ENCODE results near the gene ZNF8. TPM values are rescaled to one million over a fixed set of nuclear protein-coding genes. Genes with fewer than 3 reads are reported as not detected.

The ZNF8 gene
- total and polyA plus RNA-seq, 11 donors = 2.6 to 7.8 (median 5.2) TPM

DNA sequence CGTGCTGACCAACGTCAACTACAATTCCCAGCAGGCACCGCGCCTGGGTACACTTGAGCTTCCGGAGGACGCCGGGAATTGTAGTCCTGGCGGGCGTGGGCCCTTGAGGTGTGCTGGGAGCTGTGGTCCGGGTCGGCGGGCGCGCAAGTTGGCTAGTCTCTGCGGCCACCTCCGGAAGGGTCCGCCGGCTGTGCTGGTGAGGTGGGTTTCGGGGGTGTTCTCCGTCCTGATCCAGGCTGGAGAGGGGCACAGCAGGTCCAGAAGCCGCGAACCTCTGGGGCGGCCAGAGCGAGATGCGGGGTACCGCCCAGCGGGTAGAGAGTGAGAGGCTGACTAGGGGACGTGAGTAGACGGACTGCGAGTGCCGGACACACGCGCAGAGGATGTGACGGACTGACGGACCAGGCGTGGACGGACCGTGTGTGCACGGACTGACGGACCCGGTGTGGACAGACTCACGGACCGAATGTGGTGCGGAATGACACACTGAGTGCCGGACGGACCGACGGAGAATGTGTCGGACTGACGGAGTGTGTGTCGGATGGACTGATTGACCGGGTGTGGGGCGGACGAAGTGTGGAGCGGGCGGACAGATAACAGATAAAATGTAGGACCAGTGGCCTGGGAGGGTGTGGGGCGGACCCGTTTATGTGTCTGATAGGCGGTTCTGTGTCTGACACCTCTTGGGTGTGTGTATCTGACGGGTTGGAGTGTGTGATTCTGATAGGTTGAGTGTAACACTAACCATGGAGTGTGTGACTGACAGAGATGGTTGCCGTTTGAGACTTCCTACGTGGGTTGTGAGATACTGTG is 48.4 kb downstream of the ZNF8 start, which contains the start of gene ZSCAN22:
Gene ZSCAN22, plus strand, starts transcription at position 81 of the 813 bp plus-strand sequence. CDS start 7,809 bp downstream, outside the sequence.
- Histone ChIP-seq H3K27me3 (no peaks in the 10 kb centered on the region), H3K27ac (peak within 1 kb of the TSS; percentile 81 to 99 (median 96)), H3K9me3 (no peaks in the 10 kb centered on the region), H3K4me1 (peaks cover 5 to 38% (median 17%) of the 10 kb centered on the region in 12 donors), H3K36me3 (peaks cover 0 to 3% (median 0%) of the 10 kb centered on the region in 9 donors), H3K4me3 (peak within 1 kb of the TSS; percentile 44 to 98 (median 82))
- ATAC-seq (peak; percentile 97 to 98 (median 98)), DNase-seq (peak; percentile 97 to 99 (median 98))
- intact Hi-C loops (cut with DNase I) = loop anchor here in 5 of 10 donors (1.0 to 5.0 kb wide), 5 partner anchors 35 to 60 kb away; partner anchors contain the start of genes ZNF497 (in 3 of the 5), ZNF837 (in 2 of the 5) and RPS5 (in 1 of the 5)
- WGBS, 4 donors = 0 to 1% (median 1%) methylated on average over 35 to 62 of the region's 62 CpGs
- TF ChIP-seq, protein P1, sequence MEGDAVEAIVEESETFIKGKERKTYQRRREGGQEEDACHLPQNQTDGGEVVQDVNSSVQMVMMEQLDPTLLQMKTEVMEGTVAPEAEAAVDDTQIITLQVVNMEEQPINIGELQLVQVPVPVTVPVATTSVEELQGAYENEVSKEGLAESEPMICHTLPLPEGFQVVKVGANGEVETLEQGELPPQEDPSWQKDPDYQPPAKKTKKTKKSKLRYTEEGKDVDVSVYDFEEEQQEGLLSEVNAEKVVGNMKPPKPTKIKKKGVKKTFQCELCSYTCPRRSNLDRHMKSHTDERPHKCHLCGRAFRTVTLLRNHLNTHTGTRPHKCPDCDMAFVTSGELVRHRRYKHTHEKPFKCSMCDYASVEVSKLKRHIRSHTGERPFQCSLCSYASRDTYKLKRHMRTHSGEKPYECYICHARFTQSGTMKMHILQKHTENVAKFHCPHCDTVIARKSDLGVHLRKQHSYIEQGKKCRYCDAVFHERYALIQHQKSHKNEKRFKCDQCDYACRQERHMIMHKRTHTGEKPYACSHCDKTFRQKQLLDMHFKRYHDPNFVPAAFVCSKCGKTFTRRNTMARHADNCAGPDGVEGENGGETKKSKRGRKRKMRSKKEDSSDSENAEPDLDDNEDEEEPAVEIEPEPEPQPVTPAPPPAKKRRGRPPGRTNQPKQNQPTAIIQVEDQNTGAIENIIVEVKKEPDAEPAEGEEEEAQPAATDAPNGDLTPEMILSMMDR (IDR thresholded peaks at IDR 0.05) = peak in 1 of 12 donors; percentile 8
- TF ChIP-seq POLR2A (IDR thresholded peaks at IDR 0.05) = peak in 1 of 2 donors; percentile 54

DNA sequence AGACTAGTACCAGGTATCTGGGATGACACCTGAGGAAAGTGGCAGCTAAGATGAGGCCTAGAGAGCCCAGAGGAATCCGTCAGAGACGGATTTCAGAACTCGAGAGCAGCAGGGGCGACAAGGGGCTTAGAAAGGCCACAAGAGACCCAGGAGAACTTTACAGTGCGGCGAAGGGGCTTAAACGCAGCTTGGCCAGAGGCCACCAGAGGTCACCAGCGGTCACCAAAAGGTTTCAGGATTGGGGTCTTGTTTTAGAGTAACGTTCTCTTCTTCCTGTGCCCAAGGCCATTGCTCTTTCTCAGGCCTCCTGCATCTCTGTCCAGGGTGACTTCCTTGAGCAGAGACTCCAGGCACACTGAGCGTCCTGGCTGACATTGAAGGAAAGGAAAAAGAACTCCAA is 50.2 kb downstream of the ZNF8 start:
- Histone ChIP-seq H3K4me1 (peaks cover 5 to 38% (median 17%) of the 10 kb centered on the region in 12 donors), H3K9me3 (no peaks in the 10 kb centered on the region), H3K4me3 (no peak overlapping the region), H3K27ac (no peak overlapping the region), H3K27me3 (no peaks in the 10 kb centered on the region), H3K36me3 (no peaks in the 10 kb centered on the region)
- ATAC-seq (no peak), DNase-seq (no peak)
- TF ChIP-seq POLR2A (IDR thresholded peaks at IDR 0.05) = no peak
- TF ChIP-seq, protein P1 (IDR thresholded peaks at IDR 0.05) = no peak
- 56 to 69% (median 61%) methylated on average over 10 of the region's 10 CpGs for WGBS, 4 donors
- intact Hi-C loops (cut with DNase I) = loop anchor here in 5 of 10 donors (2.0 to 5.0 kb wide), 3 partner anchors 33 to 53 kb away; partner anchors contain the start of genes ZNF497 (in 4 of the 5) and ZNF837 (in 1 of the 5)

DNA sequence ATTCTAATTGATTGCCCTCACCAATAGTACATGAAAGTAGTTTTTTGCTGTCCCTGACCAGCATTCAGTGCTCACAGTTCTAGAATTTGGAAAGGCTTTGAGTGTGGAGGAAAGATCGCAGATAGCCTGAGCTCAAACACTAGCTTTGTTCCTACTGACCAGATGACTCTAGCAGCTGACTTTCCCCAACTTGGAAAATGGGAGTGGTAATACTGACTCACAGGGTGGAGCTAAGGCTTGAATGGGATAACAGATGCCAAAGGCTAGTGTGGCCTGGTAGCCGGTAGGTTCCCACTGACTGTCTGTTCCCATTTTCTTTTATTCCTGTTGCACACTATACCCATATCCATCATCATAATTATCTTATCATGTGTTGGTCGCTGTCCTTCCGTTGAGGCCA is 51.7 kb downstream of the ZNF8 start:
- Histone ChIP-seq H3K9me3 (no peaks in the 10 kb centered on the region), H3K27ac (no peak overlapping the region), H3K4me1 (peaks cover 5 to 35% (median 17%) of the 10 kb centered on the region in 12 donors), H3K27me3 (no peaks in the 10 kb centered on the region), H3K4me3 (no peak overlapping the region), H3K36me3 (peaks cover 0 to 12% (median 8%) of the 10 kb centered on the region in 9 donors)
- no peak for DNase-seq
- ATAC-seq = no peak
- TF ChIP-seq, protein P1 (IDR thresholded peaks at IDR 0.05) = no peak
- TF ChIP-seq POLR2A (IDR thresholded peaks at IDR 0.05) = peak in 1 of 2 donors; percentile 11
- intact Hi-C loops (cut with DNase I) = no loop called here
- WGBS, 4 donors = 54 to 76% (median 72%) methylated on average over 4 of the region's 4 CpGs

DNA sequence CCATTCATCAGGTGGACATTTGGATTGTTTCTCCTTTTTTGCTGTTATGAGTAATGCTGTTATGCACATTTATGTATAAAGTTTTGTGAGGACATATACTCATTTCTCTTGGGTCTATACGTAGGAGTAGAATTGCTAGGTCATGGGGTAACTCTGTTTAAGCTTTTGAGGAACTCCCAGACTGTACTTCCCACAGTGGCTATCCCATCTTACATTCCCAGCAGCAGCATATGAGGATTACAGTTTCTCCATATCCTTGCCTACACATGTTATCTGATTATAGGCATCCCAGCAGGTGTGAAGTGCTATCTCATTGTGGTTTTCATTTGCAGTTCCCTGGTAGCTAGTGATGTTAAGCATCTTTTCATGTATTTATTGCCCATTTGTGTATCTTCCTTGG is 53.9 kb downstream of the ZNF8 start:
- Histone ChIP-seq H3K27me3 (no peaks in the 10 kb centered on the region), H3K4me3 (no peak overlapping the region), H3K4me1 (peaks cover 3 to 23% (median 7%) of the 10 kb centered on the region in 12 donors), H3K9me3 (no peaks in the 10 kb centered on the region), H3K27ac (no peak overlapping the region), H3K36me3 (peaks cover 0 to 24% (median 16%) of the 10 kb centered on the region in 9 donors)
- no peak for TF ChIP-seq POLR2A (IDR thresholded peaks at IDR 0.05)
- TF ChIP-seq, protein P1 (IDR thresholded peaks at IDR 0.05) = no peak
- DNase-seq (no peak), ATAC-seq (no peak)
- intact Hi-C loops (cut with DNase I) = no loop called here
- 93 to 100% (median 96%) methylated on average over 1 of the region's 1 CpG for WGBS, 4 donors

Measured in heart left ventricle (tissue), 16 donors.